Endothelial cell of umbilical vein (primary cell): Measurements from ENCODE around the gene FOXS1. TPM values are rescaled to one million over a fixed set of nuclear protein-coding genes. Genes with fewer than 3 reads are reported as not detected.

ENCODE experiments used
- BruUV-seq: library from RNA; stranded (reverse); fragments of 400-500 nt; replicated peaks from 2 replicates; lab custom pipeline; 2021; lab: Mats Ljungman, UMichigan
- CTCF ChIA-PET: fragments of 300-600, 350-600 bp; sonication (Branson Sonifier 250); formaldehyde crosslinking; loops from one replicate; lab custom pipeline; 2021; ENCODE audit warnings: antibody characterized with exemption, inconsistent platforms; lab: Charles Lee
- POLR2A ChIA-PET: fragments of 300-600, 350-600 bp; sonication (Branson Sonifier 250); formaldehyde crosslinking; loops from one replicate; lab custom pipeline; 2021; ENCODE audit warnings: antibody characterized with exemption, inconsistent platforms; lab: Charles Lee
- DNase-seq: peaks from one replicate; pipeline ENCODE4 v3.0.0-alpha.2; 2011; ENCODE audit warnings: low read depth, low spot score
- FAIRE-seq: peaks from 2 replicates; lab custom pipeline; 2011; peaks lifted over from hg19 to GRCh38; lab: Jason Lieb, UNC
- H2AFZ ChIP-seq: 2 replicates; pipeline ENCODE4 v1.6.0; 2012; ENCODE audit warnings: low read depth, low read length, control low read depth, inconsistent platforms
- H3K27ac ChIP-seq: 2 replicates; pipeline ENCODE4 v1.5.1; 2011; ENCODE audit warnings: low read depth, mild to moderate bottlenecking, control low read depth, low read length, moderate library complexity; ENCODE audit not compliant: insufficient read depth
- H3K27me3 ChIP-seq, 2 experiments: 2 replicates each; pipeline versions ENCODE4 v1.6.0 to v1.6.1; 2011; ENCODE audit warnings: low read length in 2 of 2, mixed read lengths in 1 of 2; ENCODE audit not compliant: control insufficient read depth in 2 of 2, insufficient read depth in 2 of 2
- H3K36me3 ChIP-seq, 2 experiments: 2 replicates in 1 of 2; 3 replicates in 1 of 2; pipeline ENCODE4 v1.5.1; 2011; ENCODE audit warnings: low read length in 2 of 2, mild to moderate bottlenecking in 1 of 2, moderate library complexity in 1 of 2; ENCODE audit not compliant: control insufficient read depth in 2 of 2, insufficient read depth in 2 of 2; ENCODE audit errors: extremely low read depth in 1 of 2
- H3K4me1 ChIP-seq: 3 replicates; pipeline ENCODE4 v1.5.1; 2011; ENCODE audit warnings: mild to moderate bottlenecking, low read length; ENCODE audit not compliant: control insufficient read depth, insufficient read depth; ENCODE audit errors: extremely low read depth
- H3K4me2 ChIP-seq: 2 replicates; pipeline ENCODE4 v1.6.1; 2011; ENCODE audit warnings: low read length, control low read depth, mixed read lengths; ENCODE audit not compliant: insufficient read depth
- H3K4me3 ChIP-seq, 3 experiments: fragments of 200-600 bp in 1 of 3; sonication (generic), shearing (Covaris generic) in 1 of 3; replicated peaks in 1 of 3; 2 replicates each; pipeline ENCODE4 v1.5.1; 2011 to 2016; ENCODE audit warnings: control low read depth in 3 of 3, low read length in 3 of 3, mild to moderate bottlenecking in 2 of 3, inconsistent platforms in 1 of 3, low read depth in 1 of 3, moderate library complexity in 1 of 3; ENCODE audit not compliant: insufficient read depth in 1 of 3
- H3K79me2 ChIP-seq: 2 replicates; pipeline ENCODE4 v1.6.0; 2012; ENCODE audit warnings: low read length, inconsistent platforms; ENCODE audit not compliant: control insufficient read depth, insufficient read depth
- H3K9ac ChIP-seq: replicated peaks from 2 replicates; pipeline ENCODE3; 2011; ENCODE audit warnings: low read length, control low read depth; ENCODE audit not compliant: insufficient read depth; ENCODE audit errors: extremely low read depth
- H3K9me1 ChIP-seq: replicated peaks from 3 replicates; pipeline ENCODE4 v1.6.0; 2011; ENCODE audit warnings: mild to moderate bottlenecking, low read length; ENCODE audit not compliant: control insufficient read depth, insufficient read depth; ENCODE audit errors: extremely low read depth
- H3K9me3 ChIP-seq: replicated peaks from 2 replicates; pipeline ENCODE4 v1.5.1; 2012; ENCODE audit warnings: low read length, inconsistent platforms; ENCODE audit not compliant: control insufficient read depth, insufficient read depth
- H4K20me1 ChIP-seq: replicated peaks from 2 replicates; pipeline ENCODE3; 2011; ENCODE audit warnings: mild to moderate bottlenecking, low read length; ENCODE audit not compliant: control insufficient read depth, insufficient read depth; ENCODE audit errors: extremely low read depth
- EZH2 ChIP-seq: IDR thresholded peaks from 2 replicates; pipeline ENCODE4 v1.6.1; 2012; ENCODE audit warnings: borderline replicate concordance, low read depth, mild to moderate bottlenecking, moderate library complexity, low read length, inconsistent platforms; ENCODE audit not compliant: severe bottlenecking
- FOS ChIP-seq: IDR thresholded peaks from 2 replicates; pipeline ENCODE4 v1.6.1; 2011; ENCODE audit warnings: mild to moderate bottlenecking, low read length, moderate library complexity, borderline replicate concordance; ENCODE audit not compliant: insufficient read depth
- GATA2 ChIP-seq: IDR thresholded peaks from 2 replicates; pipeline ENCODE4 v1.7.0; 2011; ENCODE audit warnings: low read depth, mild to moderate bottlenecking, moderate library complexity, mixed read lengths, low read length; ENCODE audit not compliant: insufficient read length, insufficient read depth
- JUN ChIP-seq: IDR thresholded peaks from 2 replicates; pipeline ENCODE4 v1.6.1; 2011; ENCODE audit warnings: borderline replicate concordance, low read depth; ENCODE audit not compliant: insufficient read length, insufficient read depth
- MYC ChIP-seq: IDR thresholded peaks from one replicate; pipeline ENCODE4 v1.6.1; 2011; ENCODE audit warnings: mild to moderate bottlenecking, low read depth, low read length
- POLR2A ChIP-seq: IDR thresholded peaks from 2 replicates; pipeline ENCODE4 v1.6.1; 2012; ENCODE audit warnings: low read depth, mild to moderate bottlenecking, control low read depth, low read length
- POLR2AphosphoS5 ChIP-seq: IDR thresholded peaks from 2 replicates; pipeline ENCODE4 v1.6.1; 2012; ENCODE audit warnings: low read depth, mild to moderate bottlenecking, control low read depth, low read length, moderate library complexity; ENCODE audit not compliant: insufficient read depth
- dilution Hi-C: fragments of 300-500 bp; cut with MboI; formaldehyde crosslinking; loops from one replicate; pipeline ENCODE4 v1.15.0; 2019; ENCODE audit warnings: low sequenced_read_pairs; ENCODE audit not compliant: extremely low pct_ligation_motif_present
- intact Hi-C: fragments of 100-400 bp; cut with micrococcal nuclease; formaldehyde crosslinking; loops from one replicate; pipeline ENCODE4 v1.10.0; 2022
- polyA plus RNA-seq, 4 experiments: library from polyadenylated mRNA; depleted of rRNA in 3 of 4; stranded (reverse) in 3 of 4; unstranded in 1 of 4; fragments of >200 nt; gene quantifications; 2 replicates each; pipeline versions ENCODE4 v1.2.1 to v1.2.3, GENCODE V29; 2011 to 2012; ENCODE audit warnings: missing spikeins in 1 of 4
- total RNA-seq: library from RNA; stranded (reverse); gene quantifications from 2 replicates; pipeline ENCODE4 v1.2.3, GENCODE V29; 2021
- TF ChIP-seq, protein P1 (sequence below), 2 donors: IDR thresholded peaks; 1 replicate in 1 of 2; 2 replicates in 1 of 2; pipeline ENCODE4 v1.5.1; 2011; ENCODE audit warnings: low read length in 2 of 2, mild to moderate bottlenecking in 2 of 2, moderate library complexity in 2 of 2, control low read depth in 1 of 2, inconsistent platforms in 1 of 2, low read depth in 1 of 2; ENCODE audit not compliant: insufficient read depth in 1 of 2; ENCODE audit errors: extremely low read depth in 1 of 2
- TF ChIP-seq, protein P2 (sequence below): IDR thresholded peaks from 2 replicates; pipeline ENCODE4 v1.6.1; 2011; ENCODE audit not compliant: insufficient read depth, insufficient read length

Gene FOXS1
- total and polyA plus RNA-seq, 2 donors (not counting 3 experiments of a cell fraction or from before 2014, with no cell fraction given), result 0.84 TPM; not detected in 1

DNA sequence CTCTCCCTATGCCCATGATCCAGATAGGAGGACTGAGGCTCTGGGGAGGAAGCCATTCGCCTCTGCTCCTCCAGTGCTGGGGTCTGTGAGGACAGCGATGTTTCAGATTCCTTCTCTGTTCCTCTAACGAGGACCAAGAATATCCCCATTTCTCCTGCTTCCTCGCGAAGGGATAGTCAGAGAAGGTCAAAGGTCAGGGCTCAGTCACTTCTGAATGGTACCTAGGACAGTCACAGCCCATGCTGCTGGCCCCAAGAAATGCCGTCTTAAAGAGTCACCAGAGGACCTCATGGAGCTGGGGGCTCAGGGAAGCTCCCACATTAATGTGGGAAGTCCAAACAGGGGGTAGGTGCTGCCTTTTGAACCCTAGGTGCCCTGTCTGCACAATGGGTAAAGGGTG is 2.1 kb downstream of the FOXS1 start:
- H3K27ac ChIP-seq, result peak overlapping the region; percentile 64
- no peak overlapping the region for H3K4me2 ChIP-seq
- ChIA-PET POLR2A (no interaction called here), CTCF (interaction anchor here (1.0 to 18.2 kb wide), 5 partner anchors 9 to 188 kb away, joined by 3 to 619 read pairs (median 4); partner anchors contain the start of genes MYLK2 and PDRG1)
- H2AFZ ChIP-seq, result no peak overlapping the region
- intact Hi-C loops (no loop called here), dilution Hi-C loops (no loop called here)
- H3K4me3 ChIP-seq, result no peak overlapping the region
- H3K9ac ChIP-seq, result no peak overlapping the region
- no peaks in the 10 kb centered on the region for H3K27me3 ChIP-seq
- no peak for FAIRE-seq
- no TSS peak for BruUV-seq
- no peaks in the 10 kb centered on the region for H3K36me3 ChIP-seq
- no peak for DNase-seq
- H3K9me1 ChIP-seq, result no peaks in the 10 kb centered on the region
- H4K20me1 ChIP-seq, result no peaks in the 10 kb centered on the region
- H3K4me1 ChIP-seq, result peaks cover 27% of the 10 kb centered on the region
- TF ChIP-seq MYC, result no peak
- no peak for TF ChIP-seq FOS
- TF ChIP-seq JUN, result no peak
- no peak for TF ChIP-seq POLR2AphosphoS5
- no peak for TF ChIP-seq POLR2A
- TF ChIP-seq, protein P1, sequence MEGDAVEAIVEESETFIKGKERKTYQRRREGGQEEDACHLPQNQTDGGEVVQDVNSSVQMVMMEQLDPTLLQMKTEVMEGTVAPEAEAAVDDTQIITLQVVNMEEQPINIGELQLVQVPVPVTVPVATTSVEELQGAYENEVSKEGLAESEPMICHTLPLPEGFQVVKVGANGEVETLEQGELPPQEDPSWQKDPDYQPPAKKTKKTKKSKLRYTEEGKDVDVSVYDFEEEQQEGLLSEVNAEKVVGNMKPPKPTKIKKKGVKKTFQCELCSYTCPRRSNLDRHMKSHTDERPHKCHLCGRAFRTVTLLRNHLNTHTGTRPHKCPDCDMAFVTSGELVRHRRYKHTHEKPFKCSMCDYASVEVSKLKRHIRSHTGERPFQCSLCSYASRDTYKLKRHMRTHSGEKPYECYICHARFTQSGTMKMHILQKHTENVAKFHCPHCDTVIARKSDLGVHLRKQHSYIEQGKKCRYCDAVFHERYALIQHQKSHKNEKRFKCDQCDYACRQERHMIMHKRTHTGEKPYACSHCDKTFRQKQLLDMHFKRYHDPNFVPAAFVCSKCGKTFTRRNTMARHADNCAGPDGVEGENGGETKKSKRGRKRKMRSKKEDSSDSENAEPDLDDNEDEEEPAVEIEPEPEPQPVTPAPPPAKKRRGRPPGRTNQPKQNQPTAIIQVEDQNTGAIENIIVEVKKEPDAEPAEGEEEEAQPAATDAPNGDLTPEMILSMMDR (IDR thresholded peaks at IDR 0.05; ENCODE audit: extremely low read depth in 1 of 2, insufficient read depth in 1 of 2, low read depth in 1 of 2, low read length in 2 of 2), result no peak
- TF ChIP-seq, protein P2, sequence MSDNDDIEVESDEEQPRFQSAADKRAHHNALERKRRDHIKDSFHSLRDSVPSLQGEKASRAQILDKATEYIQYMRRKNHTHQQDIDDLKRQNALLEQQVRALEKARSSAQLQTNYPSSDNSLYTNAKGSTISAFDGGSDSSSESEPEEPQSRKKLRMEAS, result no peak
- TF ChIP-seq EZH2, result no peak
- TF ChIP-seq GATA2, result no peak
- no peaks in the 10 kb centered on the region for H3K79me2 ChIP-seq
- H3K9me3 ChIP-seq, result no peaks in the 10 kb centered on the region
